ENCODE results near the gene ADCY2.

DNA sequence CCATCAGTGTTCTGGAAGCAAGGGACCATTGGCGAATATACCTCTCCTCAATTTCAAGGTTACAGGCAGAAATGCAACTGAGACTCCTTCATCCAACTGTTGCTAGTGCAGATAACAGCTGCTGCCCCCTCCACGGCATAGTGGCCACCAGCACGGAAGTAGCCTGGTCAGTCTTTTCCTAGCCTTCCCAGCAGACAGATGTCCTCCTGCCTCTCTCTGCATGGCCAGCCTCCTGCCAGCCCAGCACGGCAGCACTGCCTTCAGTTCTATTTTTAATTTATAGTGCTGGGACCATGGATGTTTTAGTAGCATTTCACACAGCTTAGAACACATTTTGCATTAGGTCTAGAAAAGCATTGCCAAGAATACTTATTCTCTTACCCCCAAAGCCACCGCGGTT, 266.4 kb downstream of the ADCY2 start:
- TF ChIP-seq, protein P1, sequence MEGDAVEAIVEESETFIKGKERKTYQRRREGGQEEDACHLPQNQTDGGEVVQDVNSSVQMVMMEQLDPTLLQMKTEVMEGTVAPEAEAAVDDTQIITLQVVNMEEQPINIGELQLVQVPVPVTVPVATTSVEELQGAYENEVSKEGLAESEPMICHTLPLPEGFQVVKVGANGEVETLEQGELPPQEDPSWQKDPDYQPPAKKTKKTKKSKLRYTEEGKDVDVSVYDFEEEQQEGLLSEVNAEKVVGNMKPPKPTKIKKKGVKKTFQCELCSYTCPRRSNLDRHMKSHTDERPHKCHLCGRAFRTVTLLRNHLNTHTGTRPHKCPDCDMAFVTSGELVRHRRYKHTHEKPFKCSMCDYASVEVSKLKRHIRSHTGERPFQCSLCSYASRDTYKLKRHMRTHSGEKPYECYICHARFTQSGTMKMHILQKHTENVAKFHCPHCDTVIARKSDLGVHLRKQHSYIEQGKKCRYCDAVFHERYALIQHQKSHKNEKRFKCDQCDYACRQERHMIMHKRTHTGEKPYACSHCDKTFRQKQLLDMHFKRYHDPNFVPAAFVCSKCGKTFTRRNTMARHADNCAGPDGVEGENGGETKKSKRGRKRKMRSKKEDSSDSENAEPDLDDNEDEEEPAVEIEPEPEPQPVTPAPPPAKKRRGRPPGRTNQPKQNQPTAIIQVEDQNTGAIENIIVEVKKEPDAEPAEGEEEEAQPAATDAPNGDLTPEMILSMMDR (conservative IDR thresholded peaks at IDR 0.05; ENCODE audit: low read length), result no peak
- no peak for TF ChIP-seq EZH2phosphoT487 (IDR thresholded peaks at IDR 0.05; ENCODE audit: borderline replicate concordance, low read depth, low read length)

All from OCI-LY7 (cell line).